ENCODE measurements around the gene OOEP. TPM values are rescaled to one million over a fixed set of nuclear protein-coding genes. Genes with fewer than 3 reads are reported as not detected.

Gene OOEP
- polyA plus RNA-seq, 3 donors: not detected

GRCh38 chr6:73340048-73340447 is 29.6 kb downstream of the OOEP start:
- H3K4me1 Mint-ChIP-seq: no peaks in the 10 kb centered on the region
- no peak for TF ChIP-seq CTCF (IDR thresholded peaks at IDR 0.05)
- no peak overlapping the region for H3K4me3 Mint-ChIP-seq
- peaks cover 4 to 9% (median 6%) of the 10 kb centered on the region in 3 donors for H3K27me3 Mint-ChIP-seq (ENCODE audit: low read depth in 3 of 3)
- H3K27ac Mint-ChIP-seq: no peak overlapping the region
- Histone ChIP-seq H3K27me3 (ENCODE audit: control insufficient read depth in 2 of 2, insufficient read depth in 2 of 2, low read length in 2 of 2) (no peaks in the 10 kb centered on the region), H3K27ac (ENCODE audit: low read depth in 1 of 2, low read length in 2 of 2) (no peak overlapping the region), H3K4me1 (ENCODE audit: control insufficient read depth in 1 of 2, insufficient read depth in 2 of 2, low read length in 2 of 2) (no peaks in the 10 kb centered on the region), H3K79me2 (ENCODE audit: insufficient read depth, low read length) (no peaks in the 10 kb centered on the region), H3K9me3 (replicated peaks in 1 of 2; ENCODE audit: control insufficient read depth in 1 of 2, insufficient read depth in 1 of 2, low read length in 2 of 2) (no peaks in the 10 kb centered on the region), H4K20me1 (ENCODE audit: insufficient read depth, low read length) (no peaks in the 10 kb centered on the region), H3K4me2 (replicated peaks; ENCODE audit: extremely low read depth, low read length, poor library complexity, severe bottlenecking) (no peak overlapping the region), H3K36me3 (replicated peaks in 1 of 2; ENCODE audit: control insufficient read depth in 1 of 2, insufficient read depth in 2 of 2, low read length in 2 of 2) (no peaks in the 10 kb centered on the region), H2AFZ (ENCODE audit: insufficient read depth, low read depth, low read length, poor library complexity, severe bottlenecking) (no peak overlapping the region), H3K9ac (ENCODE audit: insufficient read depth, low read length, poor library complexity, severe bottlenecking) (no peak overlapping the region), H3K4me3 (replicated peaks in 1 of 3; ENCODE audit: low read depth in 2 of 3, low read length in 3 of 3) (no peak overlapping the region)
- H3K36me3 Mint-ChIP-seq: no peaks in the 10 kb centered on the region
- no peak for DNase-seq
- intact Hi-C loops (cut with micrococcal nuclease): no loop called here
- 100% methylated on average over 1 of the region's 2 CpGs for WGBS (ENCODE audit: insufficient coverage)
- no peaks in the 10 kb centered on the region for H3K9me3 Mint-ChIP-seq

GRCh38 chr6:73339340-73339739 is 30.4 kb downstream of the OOEP start:
- H3K4me1 Mint-ChIP-seq: no peaks in the 10 kb centered on the region
- no peaks in the 10 kb centered on the region for H3K9me3 Mint-ChIP-seq
- Histone ChIP-seq H4K20me1 (ENCODE audit: insufficient read depth, low read length) (no peaks in the 10 kb centered on the region), H3K9me3 (replicated peaks in 1 of 2; ENCODE audit: control insufficient read depth in 1 of 2, insufficient read depth in 1 of 2, low read length in 2 of 2) (no peaks in the 10 kb centered on the region), H3K9ac (ENCODE audit: insufficient read depth, low read length, poor library complexity, severe bottlenecking) (no peak overlapping the region), H3K4me3 (replicated peaks in 1 of 3; ENCODE audit: low read depth in 2 of 3, low read length in 3 of 3) (no peak overlapping the region), H3K79me2 (ENCODE audit: insufficient read depth, low read length) (no peaks in the 10 kb centered on the region), H3K4me1 (ENCODE audit: control insufficient read depth in 1 of 2, insufficient read depth in 2 of 2, low read length in 2 of 2) (no peaks in the 10 kb centered on the region), H3K27ac (ENCODE audit: low read depth in 1 of 2, low read length in 2 of 2) (no peak overlapping the region), H3K36me3 (replicated peaks in 1 of 2; ENCODE audit: control insufficient read depth in 1 of 2, insufficient read depth in 2 of 2, low read length in 2 of 2) (no peaks in the 10 kb centered on the region), H3K27me3 (ENCODE audit: control insufficient read depth in 2 of 2, insufficient read depth in 2 of 2, low read length in 2 of 2) (no peaks in the 10 kb centered on the region), H2AFZ (ENCODE audit: insufficient read depth, low read depth, low read length, poor library complexity, severe bottlenecking) (no peak overlapping the region), H3K4me2 (replicated peaks; ENCODE audit: extremely low read depth, low read length, poor library complexity, severe bottlenecking) (no peak overlapping the region)
- no peak overlapping the region for H3K27ac Mint-ChIP-seq
- intact Hi-C loops (cut with micrococcal nuclease): no loop called here
- no peak overlapping the region for H3K4me3 Mint-ChIP-seq
- no peak for TF ChIP-seq CTCF (IDR thresholded peaks at IDR 0.05)
- H3K27me3 Mint-ChIP-seq (ENCODE audit: low read depth in 3 of 3): peaks cover 4 to 7% (median 6%) of the 10 kb centered on the region in 3 donors
- WGBS (ENCODE audit: insufficient coverage): 100% methylated on average over 3 of the region's 3 CpGs
- no peaks in the 10 kb centered on the region for H3K36me3 Mint-ChIP-seq
- no peak for DNase-seq

All from CD14-positive monocyte (primary cell).